ENCODE data around the gene CCNY.
A peak's percentile ranks its signal among the peaks of the same experiment; 100 is the strongest.
"Not testable (repeated sequence)": the region's sequence is repeated elsewhere in the genome, so short reads cannot be mapped to it uniquely, and the experiment has no call there.

The CCNY gene

DNA sequence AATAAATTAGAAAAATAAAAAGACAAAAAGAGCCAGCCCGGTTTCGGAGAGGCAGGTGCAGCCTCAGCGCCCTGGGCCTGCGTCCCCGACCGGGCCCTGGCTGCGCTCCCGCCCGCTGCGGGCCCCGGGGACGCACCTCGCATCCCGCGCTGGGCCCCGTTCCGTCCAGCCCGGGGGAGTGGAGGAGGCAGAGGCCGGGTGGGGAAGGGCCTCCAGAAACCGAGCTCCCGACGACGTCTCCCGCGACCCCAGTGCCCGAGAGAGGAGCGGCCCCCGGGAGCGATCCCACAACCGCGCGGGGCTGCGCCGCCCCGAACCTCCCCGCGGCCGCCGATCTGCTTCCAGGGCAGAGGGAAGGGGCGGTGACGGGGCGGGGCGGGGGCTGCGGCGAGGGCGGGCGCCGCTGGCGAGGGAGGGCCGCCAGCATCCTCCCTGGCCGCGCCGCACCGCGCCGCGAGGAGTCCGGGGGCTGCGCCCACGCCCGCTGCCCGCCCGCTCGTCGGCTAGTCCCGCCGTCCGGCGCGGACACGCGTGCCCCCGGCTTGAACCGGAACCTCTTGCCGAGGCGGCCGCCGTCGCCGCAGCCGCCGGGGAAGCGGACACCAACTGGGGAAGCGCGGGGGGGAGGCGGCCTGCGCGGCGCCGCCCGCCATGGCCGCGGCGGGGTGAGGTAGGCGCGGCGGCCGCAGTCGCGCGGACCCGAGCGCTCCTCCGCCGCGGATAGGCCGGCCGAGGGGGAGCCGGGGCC, at the start of gene CCNY:
TSS of gene CCNY (plus strand) at position 426 of the 748 bp plus-strand sequence. CDS start 545 bp downstream, outside the sequence.
- ATAC-seq (replicated peaks; ENCODE audit: extremely low read depth, poor library complexity, severe bottlenecking) (peak; percentile 85), DNase-seq (ENCODE audit: low spot score in 2 of 2) (peak; percentile 48 to 52)
- Mint-ChIP-seq H3K36me3 (ENCODE audit: insufficient read depth) (peaks cover 16% of the 10 kb centered on the region), H3K4me3 (peak within 1 kb of the TSS; percentile 89), H3K4me1 (peaks cover 76% of the 10 kb centered on the region), H3K27me3 (no peaks in the 10 kb centered on the region), H3K27ac (ENCODE audit: low read depth) (peak within 1 kb of the TSS; percentile 97), H3K9me3 (no peaks in the 10 kb centered on the region)

DNA sequence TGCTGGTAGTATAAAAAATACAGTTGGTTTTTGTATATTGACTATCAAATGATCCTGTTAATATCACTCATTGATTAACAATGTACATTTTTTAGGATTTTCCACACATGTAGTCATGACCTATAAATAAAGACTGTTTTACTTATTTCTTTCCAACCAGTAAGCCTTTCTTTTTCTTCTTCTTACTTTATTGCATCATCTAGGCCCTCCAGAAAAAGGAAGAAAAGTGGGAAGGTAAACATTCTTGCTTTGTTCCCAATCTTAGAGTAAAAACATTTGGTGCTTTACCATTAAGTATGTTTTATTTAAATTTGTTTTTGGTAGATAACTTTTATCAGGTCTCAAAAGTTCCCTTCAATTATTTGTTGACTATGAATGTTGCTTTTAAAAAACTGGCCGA, 47.1 kb upstream of the CCNY start:
- no peak for DNase-seq (ENCODE audit: low spot score in 2 of 2)
- no peak for ATAC-seq (replicated peaks; ENCODE audit: extremely low read depth, poor library complexity, severe bottlenecking)
- no peak overlapping the region for H3K27ac Mint-ChIP-seq (ENCODE audit: low read depth)
- no peaks in the 10 kb centered on the region for H3K9me3 Mint-ChIP-seq
- no peaks in the 10 kb centered on the region for H3K36me3 Mint-ChIP-seq (ENCODE audit: insufficient read depth)
- no peaks in the 10 kb centered on the region for H3K4me1 Mint-ChIP-seq
- peaks cover 8% of the 10 kb centered on the region for H3K27me3 Mint-ChIP-seq
- no peak overlapping the region for H3K4me3 Mint-ChIP-seq

DNA sequence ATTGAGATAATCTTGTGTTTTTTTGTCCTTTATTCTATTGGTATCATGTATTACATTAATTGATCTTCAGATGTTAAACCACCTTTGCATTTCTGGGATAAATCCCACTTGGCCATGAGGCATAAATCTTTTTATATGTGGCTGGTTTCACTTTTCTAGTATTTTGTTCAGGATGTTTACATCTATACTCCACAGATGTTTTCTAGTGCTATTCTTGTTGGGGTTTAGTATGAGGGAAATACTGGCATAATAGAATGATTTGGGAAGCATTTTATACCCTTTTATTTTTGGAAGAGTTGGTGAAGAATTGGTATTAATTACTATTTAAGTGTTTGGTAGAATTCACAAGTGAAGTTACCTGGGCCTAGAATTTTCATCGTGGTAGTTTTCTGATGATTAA, 41.8 kb upstream of the CCNY start:
- Mint-ChIP-seq H3K27me3 (peaks cover 42% of the 10 kb centered on the region), H3K27ac (ENCODE audit: low read depth) (no peak overlapping the region), H3K36me3 (ENCODE audit: insufficient read depth) (peaks cover 2% of the 10 kb centered on the region), H3K4me3 (no peak overlapping the region), H3K4me1 (no peaks in the 10 kb centered on the region), H3K9me3 (no peaks in the 10 kb centered on the region)
- ATAC-seq (replicated peaks; ENCODE audit: extremely low read depth, poor library complexity, severe bottlenecking) (no peak), DNase-seq (ENCODE audit: low spot score in 2 of 2) (no peak)

DNA sequence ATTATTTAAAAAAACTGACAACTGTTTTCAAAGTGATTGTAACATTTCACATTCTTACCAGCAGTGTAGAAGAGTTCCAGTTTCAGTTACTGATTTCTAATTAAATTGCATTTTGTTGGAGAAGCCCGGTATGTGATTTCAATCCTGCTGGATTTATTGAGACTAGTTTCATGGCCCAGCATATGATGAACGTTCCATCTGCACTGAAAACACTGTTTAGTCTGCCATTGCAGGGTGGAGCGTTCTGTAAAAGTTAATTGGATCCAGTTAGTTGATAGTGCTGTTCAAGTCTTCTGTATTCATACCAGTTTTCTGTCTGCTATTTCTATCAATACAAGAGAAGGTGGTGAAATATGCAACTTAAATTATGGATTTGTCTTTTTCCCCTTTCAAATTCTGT, 37.3 kb upstream of the CCNY start:
- H3K4me1 Mint-ChIP-seq, result no peaks in the 10 kb centered on the region
- H3K27me3 Mint-ChIP-seq, result peaks cover 59% of the 10 kb centered on the region
- no peak overlapping the region for H3K27ac Mint-ChIP-seq (ENCODE audit: low read depth)
- DNase-seq (ENCODE audit: low spot score in 2 of 2), result no peak
- peaks cover 2% of the 10 kb centered on the region for H3K36me3 Mint-ChIP-seq (ENCODE audit: insufficient read depth)
- H3K9me3 Mint-ChIP-seq, result no peaks in the 10 kb centered on the region
- ATAC-seq (replicated peaks; ENCODE audit: extremely low read depth, poor library complexity, severe bottlenecking), result no peak
- H3K4me3 Mint-ChIP-seq, result no peak overlapping the region

DNA sequence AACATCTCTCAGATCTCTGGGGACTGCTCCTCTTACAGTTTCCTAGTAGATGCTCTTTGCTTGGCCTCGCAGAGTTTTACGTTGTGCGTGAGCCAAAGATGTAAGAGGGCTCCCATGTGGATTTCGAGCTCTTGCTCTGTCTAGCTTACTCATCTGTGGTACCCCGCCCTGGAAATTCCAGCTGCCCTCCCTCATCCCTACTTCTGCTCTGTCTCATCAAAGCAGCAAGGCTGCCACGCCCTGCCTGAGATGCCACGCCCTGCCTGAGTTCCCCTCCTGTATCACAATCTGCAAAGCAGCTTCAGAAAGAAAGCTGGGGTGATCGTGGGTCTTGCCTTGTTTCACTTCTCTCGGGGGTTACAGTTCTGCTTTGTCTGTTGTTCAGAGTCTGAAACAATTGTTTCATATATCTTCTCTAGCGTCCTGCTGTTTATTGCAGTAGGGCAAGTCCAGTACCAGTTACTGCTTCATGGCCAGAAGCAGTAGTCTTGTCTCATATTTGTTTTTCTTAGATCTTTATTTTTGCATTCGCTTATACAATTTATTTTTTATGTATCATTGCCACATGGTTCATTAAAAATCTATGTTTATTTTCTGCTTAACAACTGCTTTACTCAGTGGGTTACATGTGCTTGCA, 36.1 kb upstream of the CCNY start:
- ATAC-seq (replicated peaks; ENCODE audit: extremely low read depth, poor library complexity, severe bottlenecking), result no peak
- no peaks in the 10 kb centered on the region for H3K9me3 Mint-ChIP-seq
- DNase-seq (ENCODE audit: low spot score in 2 of 2), result no peak
- no peak overlapping the region for H3K27ac Mint-ChIP-seq (ENCODE audit: low read depth)
- H3K4me1 Mint-ChIP-seq, result no peaks in the 10 kb centered on the region
- peaks cover 70% of the 10 kb centered on the region for H3K27me3 Mint-ChIP-seq
- H3K4me3 Mint-ChIP-seq, result no peak overlapping the region
- H3K36me3 Mint-ChIP-seq (ENCODE audit: insufficient read depth), result peaks cover 2% of the 10 kb centered on the region

DNA sequence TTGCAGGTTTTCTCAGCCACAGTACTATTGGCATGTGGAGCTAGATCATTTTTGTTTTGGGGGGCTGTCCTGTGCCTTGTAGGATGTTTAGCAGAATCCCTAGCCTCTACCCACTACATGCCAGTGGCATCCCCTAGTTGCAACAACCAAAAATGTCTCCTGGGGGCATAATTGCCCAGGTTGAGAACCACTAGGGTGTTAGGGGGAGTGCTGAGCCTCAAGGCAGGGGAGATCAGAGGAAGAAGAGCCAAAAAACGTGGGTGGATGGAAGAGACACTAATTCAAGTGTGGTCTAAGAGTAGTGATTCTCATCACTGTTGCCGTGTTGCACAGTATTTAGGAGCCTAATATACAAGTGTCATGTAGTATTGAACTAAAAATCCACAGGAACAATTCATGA, 31.7 kb upstream of the CCNY start:
- H3K4me1 Mint-ChIP-seq, result no peaks in the 10 kb centered on the region
- H3K4me3 Mint-ChIP-seq, result no peak overlapping the region
- no peaks in the 10 kb centered on the region for H3K9me3 Mint-ChIP-seq
- no peaks in the 10 kb centered on the region for H3K36me3 Mint-ChIP-seq (ENCODE audit: insufficient read depth)
- ATAC-seq (replicated peaks; ENCODE audit: extremely low read depth, poor library complexity, severe bottlenecking), result no peak
- no peak for DNase-seq (ENCODE audit: low spot score in 2 of 2)
- no peak overlapping the region for H3K27ac Mint-ChIP-seq (ENCODE audit: low read depth)
- peaks cover 73% of the 10 kb centered on the region for H3K27me3 Mint-ChIP-seq

DNA sequence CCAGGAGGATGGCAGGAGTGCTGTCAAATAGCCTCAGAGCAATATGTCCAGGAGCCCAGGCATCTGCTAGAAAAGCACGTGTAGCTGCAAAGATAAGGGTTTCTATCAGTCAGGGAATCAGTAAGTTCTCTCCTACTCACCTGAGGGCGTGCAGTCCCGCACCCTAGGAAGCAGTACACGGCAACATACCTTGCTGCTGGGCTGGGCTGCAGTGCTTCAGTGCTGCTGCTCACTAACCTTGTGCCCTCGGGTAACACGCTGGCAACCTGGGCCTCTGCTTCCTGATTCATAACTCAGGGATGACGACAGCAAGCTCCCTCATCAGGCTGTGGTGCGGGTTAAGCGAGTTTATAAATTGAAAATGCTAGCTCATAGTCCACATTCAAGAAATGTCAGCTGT, 29.5 kb upstream of the CCNY start:
- peaks cover 55% of the 10 kb centered on the region for H3K27me3 Mint-ChIP-seq
- no peaks in the 10 kb centered on the region for H3K36me3 Mint-ChIP-seq (ENCODE audit: insufficient read depth)
- no peak for DNase-seq (ENCODE audit: low spot score in 2 of 2)
- H3K4me3 Mint-ChIP-seq, result no peak overlapping the region
- H3K27ac Mint-ChIP-seq (ENCODE audit: low read depth), result no peak overlapping the region
- H3K9me3 Mint-ChIP-seq, result no peaks in the 10 kb centered on the region
- no peak for ATAC-seq (replicated peaks; ENCODE audit: extremely low read depth, poor library complexity, severe bottlenecking)
- no peaks in the 10 kb centered on the region for H3K4me1 Mint-ChIP-seq

DNA sequence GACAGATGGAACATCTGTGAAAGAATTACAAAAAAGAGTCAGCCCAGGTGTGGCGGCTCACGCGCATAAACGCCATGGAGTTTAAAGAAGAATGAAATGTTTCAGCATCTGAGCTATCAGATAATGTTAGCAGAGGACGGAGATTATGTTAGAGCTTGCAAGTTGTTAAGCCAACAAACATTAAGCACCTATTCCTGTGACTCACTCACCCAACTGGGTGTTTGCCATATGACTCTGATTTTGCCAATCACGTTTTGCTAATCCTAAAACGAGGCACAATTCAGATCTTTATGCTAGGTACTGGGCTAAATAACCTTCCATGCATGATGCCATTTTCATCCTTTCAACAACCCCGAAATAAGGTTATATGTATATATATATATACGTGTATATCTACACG, 29.0 kb upstream of the CCNY start:
- H3K9me3 Mint-ChIP-seq, result no peaks in the 10 kb centered on the region
- DNase-seq (ENCODE audit: low spot score in 2 of 2) (no peak), ATAC-seq (replicated peaks; ENCODE audit: extremely low read depth, poor library complexity, severe bottlenecking) (no peak)
- no peaks in the 10 kb centered on the region for H3K4me1 Mint-ChIP-seq
- H3K27ac Mint-ChIP-seq (ENCODE audit: low read depth), result no peak overlapping the region
- H3K36me3 Mint-ChIP-seq (ENCODE audit: insufficient read depth), result no peaks in the 10 kb centered on the region
- peaks cover 55% of the 10 kb centered on the region for H3K27me3 Mint-ChIP-seq
- H3K4me3 Mint-ChIP-seq, result no peak overlapping the region

DNA sequence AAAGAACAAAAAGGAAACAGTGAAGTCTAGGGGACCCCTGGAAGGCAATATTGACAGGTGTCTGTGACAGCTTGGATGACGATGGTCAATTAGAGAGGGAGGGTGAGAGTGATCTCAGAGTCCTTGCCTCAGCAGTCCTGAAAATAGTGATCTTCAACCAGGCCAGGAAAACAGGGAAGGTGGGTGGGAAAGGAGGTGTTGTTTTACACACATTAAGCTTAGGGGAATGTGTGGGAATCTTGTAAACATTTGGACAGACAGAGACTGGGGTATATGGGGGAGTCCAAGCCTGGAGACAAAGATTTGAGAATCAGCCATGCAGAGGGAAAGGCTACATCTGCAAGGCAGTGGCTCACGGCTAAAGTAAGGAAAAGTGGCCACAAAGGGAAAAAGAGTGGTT, 27.5 kb upstream of the CCNY start:
- peaks cover 51% of the 10 kb centered on the region for H3K27me3 Mint-ChIP-seq
- no peaks in the 10 kb centered on the region for H3K9me3 Mint-ChIP-seq
- H3K27ac Mint-ChIP-seq (ENCODE audit: low read depth), result no peak overlapping the region
- DNase-seq (ENCODE audit: low spot score in 2 of 2), result no peak
- no peak for ATAC-seq (replicated peaks; ENCODE audit: extremely low read depth, poor library complexity, severe bottlenecking)
- no peak overlapping the region for H3K4me3 Mint-ChIP-seq
- H3K4me1 Mint-ChIP-seq, result no peaks in the 10 kb centered on the region
- H3K36me3 Mint-ChIP-seq (ENCODE audit: insufficient read depth), result no peaks in the 10 kb centered on the region

DNA sequence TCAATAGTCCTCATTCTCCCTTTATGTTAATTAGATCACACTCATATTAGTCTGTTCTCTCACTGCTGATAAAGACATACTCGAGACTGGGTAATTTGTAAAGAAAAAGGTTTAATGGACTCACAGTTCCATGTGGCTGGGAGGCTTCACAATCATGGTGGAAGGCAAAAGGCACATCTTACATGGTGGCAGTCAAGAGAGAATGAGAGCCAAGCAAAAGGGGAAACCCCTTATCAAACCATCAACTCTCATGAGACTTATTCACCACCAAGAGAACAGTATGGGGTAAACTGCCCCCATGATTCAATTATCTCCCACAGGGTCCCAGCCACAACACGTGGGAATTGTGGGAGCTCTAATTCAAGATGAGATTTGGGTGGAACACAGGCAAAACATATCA, 22.2 kb upstream of the CCNY start:
- not testable (repeated sequence) for H3K4me1 Mint-ChIP-seq; H3K4me3 Mint-ChIP-seq; H3K27me3 Mint-ChIP-seq; DNase-seq (ENCODE audit: low spot score in 2 of 2); H3K9me3 Mint-ChIP-seq; H3K27ac Mint-ChIP-seq (ENCODE audit: low read depth); ATAC-seq (replicated peaks; ENCODE audit: extremely low read depth, poor library complexity, severe bottlenecking); H3K36me3 Mint-ChIP-seq (ENCODE audit: insufficient read depth)

DNA sequence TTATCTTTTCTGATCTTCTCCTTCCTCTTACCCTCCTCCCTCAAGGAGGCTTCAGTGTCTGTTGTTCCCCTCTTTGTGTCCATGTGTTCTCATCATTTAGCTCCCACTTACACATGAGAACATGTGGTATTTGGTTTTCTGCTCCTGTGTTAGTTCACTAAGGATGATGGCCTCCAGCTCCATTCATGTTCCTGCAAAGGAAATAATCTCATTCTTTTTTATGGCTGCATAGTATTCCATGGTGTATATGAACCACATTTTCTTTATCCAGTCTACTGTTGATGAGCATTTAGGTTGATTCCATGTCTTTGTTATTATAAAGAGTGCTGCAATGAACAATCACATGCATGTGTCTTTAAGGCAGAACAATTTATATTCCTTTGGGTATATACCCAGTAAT, 21.1 kb upstream of the CCNY start:
- not testable (repeated sequence) for H3K4me1 Mint-ChIP-seq; H3K9me3 Mint-ChIP-seq; H3K27ac Mint-ChIP-seq (ENCODE audit: low read depth); H3K36me3 Mint-ChIP-seq (ENCODE audit: insufficient read depth); H3K27me3 Mint-ChIP-seq; ATAC-seq (replicated peaks; ENCODE audit: extremely low read depth, poor library complexity, severe bottlenecking); DNase-seq (ENCODE audit: low spot score in 2 of 2); H3K4me3 Mint-ChIP-seq

DNA sequence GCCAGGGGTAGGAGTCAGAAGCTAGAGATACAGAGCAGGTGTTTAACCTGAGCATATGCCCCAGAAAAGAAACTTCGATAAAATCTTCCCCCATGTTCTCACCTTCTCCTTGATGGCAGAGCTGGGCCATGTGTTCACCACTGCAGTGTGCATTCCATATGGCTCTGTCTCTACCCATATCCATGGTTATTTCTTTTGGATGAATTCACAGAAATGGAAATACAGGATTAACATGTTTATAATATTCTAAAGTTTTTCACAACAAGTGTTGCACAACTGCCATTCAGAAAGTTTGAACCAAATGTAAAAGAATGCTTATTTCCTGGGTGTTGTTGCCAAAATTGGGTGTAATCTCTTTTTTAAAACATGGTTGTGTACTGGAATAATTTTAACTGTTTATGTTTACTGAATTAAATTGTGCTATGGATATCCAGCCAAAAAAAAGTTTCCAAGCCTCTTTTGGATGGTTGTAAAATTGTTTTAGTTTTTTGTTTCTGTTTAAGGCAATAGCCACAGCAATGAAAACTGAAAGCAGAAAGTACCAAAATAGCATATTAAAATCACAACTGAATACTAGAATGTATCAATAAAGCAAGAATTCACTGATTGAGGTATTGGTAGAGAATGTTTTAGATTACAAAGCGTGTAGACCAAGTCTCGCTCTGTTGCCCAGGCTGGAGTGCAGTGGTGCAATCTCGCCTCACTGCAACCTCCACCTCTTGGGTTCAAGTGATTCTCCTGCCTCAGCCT, 19.9 kb upstream of the CCNY start:
- no peak overlapping the region for H3K27ac Mint-ChIP-seq (ENCODE audit: low read depth)
- ATAC-seq (replicated peaks; ENCODE audit: extremely low read depth, poor library complexity, severe bottlenecking) (no peak), DNase-seq (ENCODE audit: low spot score in 2 of 2) (no peak)
- H3K4me3 Mint-ChIP-seq, result no peak overlapping the region
- H3K4me1 Mint-ChIP-seq, result peaks cover 5% of the 10 kb centered on the region
- H3K9me3 Mint-ChIP-seq, result no peaks in the 10 kb centered on the region
- peaks cover 4% of the 10 kb centered on the region for H3K36me3 Mint-ChIP-seq (ENCODE audit: insufficient read depth)
- no peaks in the 10 kb centered on the region for H3K27me3 Mint-ChIP-seq

DNA sequence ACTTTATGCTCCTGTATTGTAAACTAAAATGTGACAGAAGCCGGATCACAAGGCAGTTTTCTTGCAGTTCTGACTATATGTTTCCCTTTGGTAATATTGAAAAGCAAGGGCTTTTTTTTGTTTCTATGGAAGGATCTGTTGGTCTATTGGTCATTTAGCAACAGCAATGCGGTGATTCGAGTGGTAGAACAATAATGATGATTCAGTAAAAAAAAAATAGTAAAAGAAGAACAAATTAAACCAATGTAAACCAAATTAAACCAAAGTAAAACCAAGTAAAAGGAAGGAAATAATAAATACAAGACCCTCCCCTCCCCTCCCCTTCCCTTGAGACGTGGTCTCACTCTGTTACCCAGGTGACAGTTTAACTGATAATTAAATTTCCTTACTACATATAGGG, 17.8 kb upstream of the CCNY start:
- Mint-ChIP-seq H3K9me3 (no peaks in the 10 kb centered on the region), H3K4me3 (no peak overlapping the region), H3K4me1 (peaks cover 5% of the 10 kb centered on the region), H3K27ac (ENCODE audit: low read depth) (no peak overlapping the region), H3K36me3 (ENCODE audit: insufficient read depth) (peaks cover 6% of the 10 kb centered on the region), H3K27me3 (no peaks in the 10 kb centered on the region)
- DNase-seq (ENCODE audit: low spot score in 2 of 2) (no peak), ATAC-seq (replicated peaks; ENCODE audit: extremely low read depth, poor library complexity, severe bottlenecking) (no peak)

All from central memory CD8-positive, alpha-beta T cell (primary cell).